Dermis blood vessel endothelial cell (primary cell): Measurements from ENCODE around the gene THYN1. TPM values are rescaled to one million over a fixed set of nuclear protein-coding genes. Genes with fewer than 3 reads are reported as not detected.

Experiments used
- DNase-seq: peaks from one replicate; pipeline ENCODE4 v3.0.0; 2010
- total RNA-seq: library from RNA; depleted of rRNA; stranded (reverse); fragments of >200 nt; gene quantifications from 2 replicates; pipeline ENCODE4 v1.2.3, GENCODE V29; 2014

THYN1 gene
- total RNA-seq, 1 donor from 2014 or later: 58.7 TPM

DNA sequence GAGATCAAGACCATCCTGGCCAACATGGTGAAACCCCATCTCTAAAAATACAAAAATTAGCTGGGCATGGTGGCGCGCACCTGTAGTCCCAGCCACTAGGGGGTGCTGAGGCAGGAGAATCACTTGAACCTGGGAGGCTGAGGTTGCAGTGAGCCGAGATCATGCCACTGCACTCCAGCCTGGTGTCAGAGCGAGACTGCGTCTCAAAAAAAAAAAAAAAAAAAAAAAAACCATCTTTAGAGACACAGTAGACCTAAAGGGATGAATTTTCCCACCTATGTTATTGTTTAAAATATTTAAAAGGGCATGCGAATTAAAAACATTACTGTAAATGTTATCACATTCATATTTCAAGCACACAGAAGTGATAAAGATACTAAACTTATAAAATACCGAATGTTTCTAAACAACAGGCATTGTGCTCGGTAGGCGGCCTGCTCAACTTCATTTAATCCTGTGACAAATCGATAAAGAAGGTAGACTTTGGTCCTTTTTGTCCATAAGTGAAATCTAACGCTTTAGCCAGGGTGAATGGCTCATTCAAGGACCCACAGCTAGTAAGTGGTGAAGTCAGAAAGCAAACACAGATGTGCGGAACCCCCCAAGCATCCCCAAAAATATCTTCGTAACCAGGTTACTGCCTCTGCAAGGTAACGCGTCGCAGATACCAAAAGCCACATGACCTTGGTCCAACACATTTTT lies 45.5 kb downstream of the THYN1 start:
- peak; percentile 56 for DNase-seq

DNA sequence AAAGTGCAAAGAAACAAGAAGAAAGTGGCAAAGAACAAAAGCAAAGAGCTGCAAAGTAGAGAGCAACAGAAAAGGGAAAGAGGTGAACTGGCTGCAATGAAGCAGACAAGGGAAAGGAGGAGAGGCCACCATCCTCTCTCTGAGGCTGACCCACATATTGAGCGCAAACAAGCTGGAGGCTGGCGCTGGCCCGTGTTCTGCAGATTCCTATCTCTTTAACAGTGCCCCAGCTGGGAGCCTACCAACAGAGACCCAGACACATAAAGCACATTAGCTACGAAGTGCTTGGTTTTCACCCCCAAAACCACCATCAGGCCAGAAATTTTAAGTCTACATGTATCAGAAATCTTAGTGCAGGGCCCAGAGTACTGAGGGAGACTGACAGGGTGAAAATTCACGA lies 47.0 kb downstream of the THYN1 start:
- DNase-seq: no peak

DNA sequence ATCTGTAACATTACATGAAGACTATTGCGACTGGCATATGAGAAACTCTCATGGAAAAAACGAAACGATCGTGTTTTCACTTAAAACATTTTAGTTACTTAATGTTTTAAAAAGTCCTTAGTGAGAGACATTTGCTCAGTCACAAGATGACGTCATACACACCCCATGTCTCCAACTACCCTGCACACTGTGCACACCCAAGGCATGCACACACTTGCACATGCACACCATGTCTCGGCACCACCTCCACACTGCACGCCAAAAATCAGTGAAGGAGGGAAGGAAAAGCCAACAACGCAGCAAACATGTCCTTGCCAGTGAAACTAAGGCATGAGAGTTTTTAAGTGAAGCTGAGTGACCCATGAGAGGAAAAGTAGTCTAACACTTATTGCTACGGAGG lies 47.4 kb downstream of the THYN1 start:
- DNase-seq: no peak

DNA sequence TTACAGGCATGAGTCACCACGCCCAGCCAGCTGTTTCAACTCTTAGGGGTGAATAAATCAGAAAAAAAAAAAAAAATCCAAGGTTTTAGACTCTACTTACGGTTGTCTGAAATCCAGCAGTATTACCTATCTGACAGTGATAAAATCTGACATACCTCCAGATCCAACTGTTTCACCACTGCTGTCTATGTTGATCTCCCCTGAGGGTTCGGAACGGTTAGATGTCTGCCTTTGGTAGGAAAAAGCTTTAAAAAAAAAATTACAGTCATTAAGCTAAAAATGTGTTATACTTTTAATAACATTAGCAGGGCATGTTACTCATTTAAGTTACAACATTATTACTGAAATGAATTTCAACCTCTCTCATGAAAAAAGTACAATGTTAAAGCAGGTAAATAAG lies 50.5 kb downstream of the THYN1 start:
- DNase-seq: no peak

DNA sequence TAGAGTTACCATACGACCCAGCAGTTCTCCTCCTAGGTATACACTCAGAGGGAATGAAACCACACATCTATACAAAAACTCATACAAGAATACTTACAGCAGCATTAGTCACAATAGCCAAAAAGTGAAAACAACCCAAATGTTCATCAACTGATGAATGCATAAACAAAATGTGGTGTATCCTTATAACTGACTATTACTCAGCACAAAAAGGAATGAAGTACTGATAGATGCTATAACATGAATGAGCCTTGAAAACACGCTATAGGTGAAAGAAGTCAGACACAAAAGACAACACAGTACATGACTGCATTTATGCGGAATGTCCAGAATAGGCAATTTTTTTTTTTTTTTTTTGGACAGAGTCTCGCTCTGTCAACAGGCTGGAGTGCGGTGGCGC lies 52.5 kb downstream of the THYN1 start:
- no peak for DNase-seq

DNA sequence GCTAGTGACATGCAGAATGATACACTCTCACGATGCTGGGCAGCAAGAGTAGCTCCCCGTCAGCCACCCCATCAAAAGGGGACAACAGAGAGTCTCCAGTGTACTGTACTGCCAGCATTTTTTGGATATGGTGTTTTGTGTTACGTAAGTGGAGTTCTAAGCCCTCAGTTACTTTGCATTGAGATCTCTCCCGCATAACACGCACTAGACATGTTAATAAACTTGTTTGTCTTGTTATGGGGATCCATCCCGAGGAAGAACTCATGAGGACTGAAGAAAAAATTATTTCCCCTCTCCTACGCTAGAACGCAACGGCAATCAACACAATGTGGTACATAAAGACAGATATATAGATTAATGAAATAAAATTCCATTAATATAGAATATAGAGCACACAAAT lies 53.6 kb downstream of the THYN1 start:
- DNase-seq: no peak

Other genes with a start within 250 kb of the THYN1 start
- 14.4 and 49.5 TPM in 2 replicates for gene JAM3, start 184.3 kb downstream of the THYN1 start, total RNA-seq
- gene NCAPD3, start 29.4 kb downstream of the THYN1 start, total RNA-seq: 20.6 and 38.5 TPM in 2 replicates
- 40.7 and 42.0 TPM in 2 replicates for gene VPS26B, start 28.7 kb downstream of the THYN1 start, total RNA-seq
- gene ACAD8, start 216 bp upstream of the THYN1 start, total RNA-seq: 24.5 and 27.2 TPM in 2 replicates
- gene GLB1L3, start 23.0 kb upstream of the THYN1 start, total RNA-seq: not detected in 2 replicates
- 0.17 and 0.60 TPM in 2 replicates for gene GLB1L2, start 78.6 kb upstream of the THYN1 start, total RNA-seq
- not detected in 2 replicates for gene B3GAT1, start 158.9 kb upstream of the THYN1 start, total RNA-seq